Cortex of kidney (tissue), 1 donor: ENCODE results near the gene APOM.

Experiments
- DNase-seq: peaks from one replicate; lab custom pipeline; 2025; lab: John Stamatoyannopoulos, UW

APOM gene

DNA sequence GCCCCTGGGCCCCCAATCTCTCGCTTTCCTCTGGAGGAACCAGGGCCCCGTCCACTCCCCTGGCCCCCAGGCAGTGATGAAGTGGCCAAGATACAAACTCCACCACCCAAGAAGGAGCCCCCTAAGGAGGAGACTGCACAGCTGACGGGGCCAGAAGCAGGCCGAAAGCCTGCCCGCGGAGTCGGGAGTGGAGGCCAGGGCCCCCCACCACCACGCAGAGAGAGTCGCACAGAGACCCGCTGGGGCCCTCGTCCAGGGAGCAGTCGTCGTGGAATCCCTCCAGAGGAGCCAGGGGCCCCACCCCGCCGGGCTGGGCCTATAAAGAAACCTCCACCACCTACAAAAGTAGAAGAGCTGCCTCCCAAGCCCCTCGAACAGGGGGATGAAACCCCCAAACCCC lies 24.5 kb upstream of the APOM start:
- DNase-seq, result no peak

DNA sequence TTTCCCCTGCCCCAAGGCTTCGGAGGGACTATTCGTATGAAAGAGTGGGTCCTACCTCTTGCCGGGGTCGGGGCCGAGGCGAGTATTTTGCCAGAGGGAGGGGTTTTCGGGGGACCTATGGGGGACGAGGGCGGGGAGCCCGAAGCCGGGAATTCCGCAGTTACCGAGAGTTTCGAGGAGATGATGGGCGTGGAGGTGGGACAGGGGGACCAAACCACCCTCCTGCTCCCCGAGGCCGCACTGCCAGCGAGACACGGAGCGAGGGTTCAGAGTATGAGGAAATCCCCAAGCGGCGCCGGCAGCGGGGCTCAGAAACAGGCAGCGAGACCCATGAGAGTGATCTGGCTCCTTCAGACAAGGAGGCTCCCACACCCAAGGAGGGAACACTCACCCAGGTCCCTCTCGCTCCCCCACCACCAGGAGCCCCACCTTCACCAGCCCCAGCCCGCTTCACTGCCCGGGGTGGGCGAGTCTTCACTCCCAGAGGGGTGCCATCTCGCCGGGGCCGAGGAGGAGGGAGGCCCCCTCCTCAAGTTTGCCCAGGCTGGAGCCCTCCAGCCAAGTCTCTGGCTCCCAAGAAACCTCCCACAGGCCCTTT lies 23.9 kb upstream of the APOM start:
- DNase-seq, result no peak

DNA sequence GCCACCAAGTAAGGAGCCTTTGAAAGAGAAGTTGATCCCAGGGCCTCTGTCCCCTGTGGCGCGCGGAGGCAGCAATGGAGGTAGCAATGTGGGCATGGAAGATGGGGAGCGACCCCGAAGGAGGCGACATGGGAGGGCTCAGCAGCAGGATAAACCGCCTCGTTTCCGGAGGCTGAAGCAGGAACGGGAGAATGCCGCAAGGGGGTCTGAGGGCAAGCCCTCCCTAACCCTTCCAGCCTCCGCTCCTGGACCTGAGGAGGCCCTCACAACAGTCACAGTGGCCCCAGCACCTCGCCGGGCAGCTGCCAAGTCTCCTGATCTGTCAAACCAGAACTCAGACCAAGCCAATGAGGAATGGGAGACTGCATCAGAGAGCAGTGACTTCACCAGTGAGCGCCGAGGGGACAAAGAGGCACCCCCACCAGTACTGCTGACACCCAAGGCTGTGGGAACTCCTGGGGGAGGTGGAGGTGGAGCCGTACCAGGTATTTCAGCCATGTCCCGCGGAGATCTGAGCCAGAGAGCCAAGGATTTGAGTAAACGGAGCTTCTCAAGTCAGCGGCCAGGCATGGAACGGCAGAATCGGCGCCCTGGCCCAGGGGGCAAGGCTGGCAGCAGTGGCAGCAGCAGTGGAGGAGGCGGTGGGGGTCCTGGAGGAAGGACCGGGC lies 23.3 kb upstream of the APOM start:
- no peak for DNase-seq

DNA sequence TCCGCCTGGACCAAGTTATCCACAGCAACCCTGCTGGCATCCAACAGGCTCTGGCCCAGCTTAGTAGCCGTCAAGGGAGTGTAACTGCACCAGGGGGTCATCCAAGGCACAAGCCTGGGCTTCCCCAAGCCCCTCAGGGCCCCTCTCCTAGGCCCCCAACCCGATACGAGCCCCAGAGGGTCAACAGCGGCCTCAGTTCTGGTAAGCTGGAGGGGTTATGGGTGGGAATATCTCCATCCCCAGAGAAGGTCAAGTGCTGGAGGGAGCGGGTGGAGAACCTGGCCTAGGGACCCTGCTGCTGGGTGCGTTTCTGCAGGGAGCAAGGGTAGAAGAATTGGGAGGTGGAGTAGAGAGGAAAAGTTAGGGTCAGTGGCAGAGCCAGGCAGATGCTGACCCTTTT lies 22.2 kb upstream of the APOM start:
- no peak for DNase-seq

DNA sequence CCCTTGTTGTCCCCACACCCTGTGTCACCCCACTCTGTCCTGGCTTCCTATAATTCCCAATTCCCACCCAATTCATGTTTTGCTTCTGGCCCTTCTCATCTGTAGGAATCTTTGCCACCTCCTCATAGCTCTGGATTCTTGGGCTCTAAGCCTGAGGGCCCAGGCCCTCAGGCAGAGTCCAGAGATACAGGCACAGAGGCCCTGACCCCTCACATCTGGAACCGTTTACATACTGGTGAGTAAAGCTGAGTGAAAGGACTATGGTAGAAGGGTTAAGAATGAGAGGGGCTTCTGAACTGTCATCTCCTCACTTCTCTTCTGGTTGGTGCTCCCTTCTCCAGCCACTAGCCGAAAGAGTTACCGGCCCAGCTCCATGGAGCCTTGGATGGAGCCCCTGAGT lies 21.6 kb upstream of the APOM start:
- no peak for DNase-seq

DNA sequence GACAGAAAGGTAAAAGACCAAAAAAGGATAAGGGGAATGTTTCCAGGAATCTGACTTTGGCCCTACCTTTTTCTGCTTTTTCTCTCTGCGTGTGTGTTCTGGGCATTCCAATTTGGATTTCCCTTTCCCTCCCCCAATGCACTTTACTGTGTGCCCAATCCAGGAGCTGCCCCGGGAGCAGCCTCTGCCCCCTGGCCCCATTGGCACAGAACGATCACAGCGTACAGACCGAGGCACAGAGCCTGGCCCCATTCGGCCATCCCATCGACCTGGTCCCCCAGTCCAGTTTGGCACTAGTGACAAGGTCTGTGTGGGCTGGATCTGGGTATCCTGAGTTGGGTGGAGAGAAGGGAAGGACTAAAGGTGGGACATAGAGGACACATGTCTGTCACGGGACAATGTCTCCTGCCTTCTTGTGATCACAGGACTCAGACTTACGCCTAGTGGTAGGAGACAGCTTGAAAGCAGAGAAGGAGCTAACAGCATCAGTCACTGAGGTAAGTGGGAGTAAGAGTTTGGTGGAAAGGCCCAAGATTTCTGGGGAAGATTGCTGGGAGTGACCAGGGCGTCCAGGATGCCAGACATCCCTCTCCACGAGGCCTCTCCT lies 20.6 kb upstream of the APOM start:
- no peak for DNase-seq

DNA sequence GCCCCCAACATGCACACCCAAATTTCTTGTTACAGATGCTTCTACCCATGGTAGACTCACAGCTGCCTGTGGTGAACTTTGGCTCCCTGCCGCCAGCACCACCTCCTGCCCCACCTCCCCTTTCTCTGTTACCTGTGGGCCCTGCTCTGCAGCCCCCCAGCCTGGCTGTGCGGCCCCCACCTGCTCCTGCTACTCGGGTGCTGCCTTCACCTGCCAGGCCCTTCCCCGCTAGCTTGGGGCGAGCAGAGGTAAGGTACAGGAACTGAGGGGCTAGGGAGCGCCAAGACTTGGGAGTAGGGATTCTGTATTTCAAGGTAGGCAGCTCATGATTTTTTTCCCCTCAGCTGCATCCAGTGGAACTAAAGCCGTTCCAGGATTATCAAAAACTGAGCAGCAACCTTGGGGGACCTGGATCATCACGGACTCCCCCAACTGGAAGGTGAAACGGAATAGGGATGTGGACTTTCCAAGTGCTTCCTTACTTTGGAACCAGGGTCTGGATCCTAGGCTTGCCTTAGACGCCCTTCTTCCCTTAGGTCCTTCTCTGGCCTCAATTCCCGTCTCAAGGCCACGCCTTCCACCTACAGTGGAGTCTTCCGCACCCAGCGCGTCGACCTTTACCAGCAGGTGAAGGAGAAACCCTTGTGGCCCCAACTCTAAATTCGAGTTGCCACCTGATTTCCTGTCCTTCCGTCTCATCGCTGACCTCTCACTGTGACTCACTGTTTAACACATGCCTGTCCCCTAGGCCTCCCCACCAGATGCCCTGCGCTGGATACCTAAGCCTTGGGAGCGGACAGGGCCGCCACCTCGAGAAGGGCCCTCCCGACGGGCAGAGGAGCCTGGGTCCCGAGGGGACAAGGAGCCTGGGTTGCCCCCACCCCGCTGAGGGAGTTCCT lies 18.7 kb upstream of the APOM start:
- no peak for DNase-seq

DNA sequence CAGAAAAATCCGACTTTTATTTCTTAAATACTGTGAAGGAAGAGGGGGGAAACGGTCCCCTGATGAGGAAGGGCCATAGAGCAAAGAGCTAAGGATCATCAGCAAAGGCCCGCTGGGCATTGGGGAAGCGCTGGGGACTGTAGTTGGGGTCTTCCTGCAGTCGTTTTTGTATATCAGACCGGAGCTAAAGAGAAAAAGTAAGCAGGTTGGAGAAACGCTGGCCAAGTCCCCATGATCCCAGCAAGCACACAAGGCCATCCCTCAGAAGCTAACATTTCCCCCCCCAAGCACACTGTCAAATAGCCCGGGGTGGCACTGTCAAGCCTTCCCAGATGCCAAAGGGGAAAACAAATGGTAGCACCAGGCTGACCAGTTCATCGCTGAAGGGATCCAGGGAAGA lies 16.7 kb upstream of the APOM start:
- DNase-seq, result no peak

DNA sequence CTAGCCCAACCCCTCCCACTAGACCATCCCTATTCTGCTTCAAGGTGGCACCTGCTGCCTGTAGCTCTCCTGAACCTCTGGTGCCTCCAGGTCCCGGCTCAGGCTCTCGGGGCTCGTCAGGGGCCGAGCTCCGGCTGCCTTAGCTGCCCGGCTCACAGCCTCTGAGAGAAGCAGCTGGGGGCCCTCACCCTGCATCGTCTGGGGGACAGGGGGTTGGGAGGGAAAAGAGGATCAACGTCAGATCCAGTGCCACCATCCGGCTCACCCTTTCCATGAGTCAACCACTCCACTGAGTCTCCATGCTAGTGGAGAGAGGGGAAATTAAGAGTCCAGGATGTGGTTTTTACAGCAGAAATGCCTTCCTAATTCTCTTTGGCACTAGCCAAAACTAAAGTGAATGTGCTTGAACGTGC lies 16.2 kb upstream of the APOM start:
- no peak for DNase-seq

DNA sequence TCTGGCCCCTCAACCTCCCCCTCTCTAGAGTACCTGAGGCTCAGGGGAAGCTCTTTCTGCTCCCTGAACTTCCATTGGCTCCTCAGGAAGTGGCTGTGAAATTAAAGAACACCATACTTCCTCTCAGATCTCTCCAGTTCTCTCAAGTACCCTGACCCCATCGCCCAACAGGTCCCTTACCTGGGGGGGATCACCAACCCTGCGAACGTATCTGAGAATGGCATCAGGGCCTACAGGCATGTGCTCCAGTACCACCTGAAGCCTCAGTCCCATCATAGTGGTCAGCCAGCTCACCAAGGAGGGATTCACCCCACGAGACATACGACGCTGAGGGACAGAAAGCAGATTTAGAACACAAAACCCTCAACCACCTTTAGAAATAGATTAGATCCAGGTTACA lies 15.1 kb upstream of the APOM start:
- DNase-seq, result no peak

DNA sequence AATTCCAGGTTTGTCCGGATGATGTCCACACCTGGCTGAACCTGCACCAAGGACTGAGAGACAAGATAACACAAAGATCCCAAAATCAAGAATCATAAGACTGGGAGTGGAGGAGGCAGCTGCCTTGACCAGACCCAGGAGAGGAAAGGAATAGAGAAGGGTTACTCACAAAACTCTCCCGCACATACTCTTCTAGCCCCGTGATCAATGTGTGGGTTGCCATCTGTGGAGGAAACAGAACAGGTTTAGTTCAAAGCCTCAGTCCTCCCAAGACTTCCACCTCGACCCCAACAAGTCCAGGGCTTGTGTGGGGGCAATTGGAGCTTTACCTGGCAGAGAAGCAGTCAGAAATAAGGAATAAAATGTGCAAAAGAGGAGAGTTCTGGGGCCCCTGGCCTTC lies 14.3 kb upstream of the APOM start:
- no peak for DNase-seq

DNA sequence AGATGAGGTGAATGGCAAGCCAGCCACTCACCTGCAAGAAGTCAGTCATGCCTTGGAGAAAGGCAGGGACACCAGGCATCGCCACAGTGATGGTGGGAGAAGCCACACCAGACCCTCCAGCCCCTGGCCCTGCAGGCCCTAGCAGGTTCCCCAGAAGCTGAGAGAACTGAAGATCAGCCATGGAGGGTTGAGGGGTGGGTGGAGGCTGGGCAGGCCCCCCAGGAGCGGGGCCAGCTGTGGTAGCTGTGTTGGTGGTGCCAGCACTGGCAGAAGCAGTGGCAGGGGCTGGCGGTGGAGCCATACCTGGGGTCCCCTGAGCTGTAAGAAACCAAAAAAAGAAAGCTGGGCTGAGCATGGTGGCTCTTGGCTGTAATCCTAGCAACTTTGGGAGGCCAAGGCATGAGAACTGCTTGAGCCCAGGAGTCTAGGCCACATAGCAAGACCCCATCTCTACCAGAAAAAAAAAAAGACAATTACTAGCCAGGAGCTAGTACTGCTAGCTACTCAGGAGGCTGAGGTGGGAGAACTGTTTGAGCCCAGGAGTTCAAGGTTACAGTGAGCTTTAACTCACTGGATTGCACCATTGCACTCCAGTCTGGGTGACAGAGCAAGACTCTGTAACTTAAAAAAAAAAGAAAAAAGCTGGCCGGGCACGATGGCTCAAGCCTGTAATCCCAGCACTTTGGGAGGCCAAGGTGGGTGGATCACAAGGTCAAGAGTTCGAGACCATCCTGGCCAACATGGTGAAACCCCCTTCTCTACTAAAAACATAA lies 12.7 kb upstream of the APOM start:
- no peak for DNase-seq

DNA sequence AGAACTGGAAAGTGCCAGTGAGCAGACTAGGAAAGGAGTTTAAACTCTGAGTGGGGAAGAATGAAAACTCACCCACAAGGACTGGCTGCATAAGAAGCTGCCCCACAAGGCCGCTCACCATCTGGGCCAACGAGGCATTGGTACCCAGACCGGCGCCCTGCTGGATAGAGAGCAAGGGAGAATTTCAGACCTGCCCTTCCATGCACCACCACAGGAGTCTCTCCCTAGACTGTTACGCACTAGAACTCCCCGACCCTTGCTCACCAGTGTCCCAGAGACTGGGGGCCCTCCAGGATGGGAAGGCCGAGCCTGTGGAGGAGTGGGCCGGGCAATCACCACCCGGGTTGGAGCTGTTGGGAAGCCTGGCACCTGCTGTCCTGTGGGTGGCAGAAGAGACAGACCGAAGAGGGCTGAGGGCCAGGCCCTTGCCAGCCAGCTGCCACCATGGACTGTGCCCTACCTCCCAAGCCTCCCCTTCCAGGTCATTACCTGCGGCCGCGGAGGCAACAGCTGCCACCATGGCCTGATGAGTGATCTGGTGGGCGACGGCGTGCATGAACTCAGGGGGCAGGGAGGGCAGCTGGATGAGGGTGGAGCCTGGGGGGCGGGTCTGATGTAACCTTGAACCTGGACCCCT lies 11.8 kb upstream of the APOM start:
- no peak for DNase-seq

DNA sequence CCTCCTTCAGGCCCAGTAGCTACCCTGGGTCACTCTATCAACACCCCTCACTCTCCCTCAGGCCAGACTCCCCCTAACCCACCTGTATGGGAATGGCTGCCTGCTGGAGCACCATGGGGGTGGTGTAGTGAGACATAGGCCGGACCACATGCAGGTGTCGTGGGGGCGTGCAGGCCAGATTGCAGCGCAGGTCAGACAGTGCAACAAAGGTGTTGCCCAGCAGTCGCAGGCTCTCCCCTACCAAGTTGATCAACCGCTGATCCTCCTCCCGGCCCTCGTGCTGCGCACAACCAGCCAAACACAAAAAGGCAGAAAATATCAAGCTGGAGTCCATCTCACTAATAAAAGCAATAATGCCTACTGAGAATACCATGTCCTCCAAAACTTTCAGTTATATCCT lies 10.4 kb upstream of the APOM start:
- no peak for DNase-seq

DNA sequence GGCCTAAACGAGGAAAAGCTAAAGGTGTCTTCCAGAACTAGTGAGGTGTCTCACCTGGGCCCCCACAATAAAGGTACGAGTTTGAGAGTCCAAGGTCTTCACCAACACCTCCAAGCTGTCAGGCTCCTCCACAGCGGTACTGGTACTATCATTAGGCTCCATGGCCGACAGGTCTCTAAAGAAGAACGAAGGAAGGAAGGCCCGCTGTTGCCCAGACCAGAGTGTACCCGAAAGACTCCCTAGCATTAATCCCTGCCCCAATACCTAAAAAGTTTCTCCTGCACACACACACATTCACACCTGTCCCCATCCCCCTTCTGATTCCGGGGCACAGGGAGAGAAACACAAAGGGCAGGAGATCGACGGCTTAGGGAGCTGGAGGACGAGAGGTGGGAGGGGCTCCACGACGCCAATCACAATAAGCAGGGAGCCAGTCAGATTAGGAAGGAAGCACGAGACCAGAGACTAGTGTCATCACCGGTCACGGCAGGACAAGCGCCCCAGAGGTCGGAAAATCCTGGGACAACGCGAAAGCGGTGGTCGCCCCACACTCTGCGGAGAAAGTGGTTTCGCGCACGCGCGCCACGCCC lies 4.0 kb upstream of the APOM start:
- DNase-seq, result no peak

DNA sequence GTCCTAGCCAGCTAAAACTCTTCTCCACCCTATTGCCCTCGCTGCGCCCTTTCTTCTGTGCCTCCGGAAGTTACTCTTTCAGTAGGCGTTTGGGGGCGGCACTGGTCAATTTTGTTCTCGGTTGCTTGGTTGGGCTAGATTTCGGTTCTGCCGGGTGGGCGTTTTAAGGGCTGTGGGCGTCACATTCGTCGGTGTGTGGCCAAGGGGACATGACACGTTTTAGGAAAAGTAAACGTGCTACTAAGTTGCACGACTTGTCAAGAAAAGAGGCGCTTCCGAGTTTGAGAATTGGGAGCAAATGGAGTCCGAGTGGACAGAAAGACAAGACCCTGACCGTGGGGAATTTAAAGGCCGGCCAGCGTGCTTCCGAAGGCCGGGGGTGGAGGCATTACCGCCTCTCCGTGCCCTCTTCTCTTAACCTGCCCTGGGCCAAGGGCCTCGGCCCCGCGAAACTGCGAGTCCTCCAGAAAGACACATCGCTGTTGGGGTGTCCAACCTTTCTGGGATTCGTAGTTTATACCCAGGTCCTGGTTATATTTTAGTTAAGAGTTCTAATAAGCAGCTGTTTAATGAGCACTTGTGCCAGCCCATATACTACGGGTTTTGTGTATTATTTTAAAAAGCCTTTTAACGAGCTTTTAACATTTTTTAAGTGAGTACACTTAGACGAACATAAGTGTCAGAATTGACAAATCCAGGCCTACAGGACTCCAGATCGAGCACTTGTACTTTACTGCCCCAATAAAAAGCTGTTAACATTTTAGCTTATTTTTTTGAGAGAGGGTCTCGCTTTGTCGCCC lies 2.6 kb upstream of the APOM start:
- no peak for DNase-seq

DNA sequence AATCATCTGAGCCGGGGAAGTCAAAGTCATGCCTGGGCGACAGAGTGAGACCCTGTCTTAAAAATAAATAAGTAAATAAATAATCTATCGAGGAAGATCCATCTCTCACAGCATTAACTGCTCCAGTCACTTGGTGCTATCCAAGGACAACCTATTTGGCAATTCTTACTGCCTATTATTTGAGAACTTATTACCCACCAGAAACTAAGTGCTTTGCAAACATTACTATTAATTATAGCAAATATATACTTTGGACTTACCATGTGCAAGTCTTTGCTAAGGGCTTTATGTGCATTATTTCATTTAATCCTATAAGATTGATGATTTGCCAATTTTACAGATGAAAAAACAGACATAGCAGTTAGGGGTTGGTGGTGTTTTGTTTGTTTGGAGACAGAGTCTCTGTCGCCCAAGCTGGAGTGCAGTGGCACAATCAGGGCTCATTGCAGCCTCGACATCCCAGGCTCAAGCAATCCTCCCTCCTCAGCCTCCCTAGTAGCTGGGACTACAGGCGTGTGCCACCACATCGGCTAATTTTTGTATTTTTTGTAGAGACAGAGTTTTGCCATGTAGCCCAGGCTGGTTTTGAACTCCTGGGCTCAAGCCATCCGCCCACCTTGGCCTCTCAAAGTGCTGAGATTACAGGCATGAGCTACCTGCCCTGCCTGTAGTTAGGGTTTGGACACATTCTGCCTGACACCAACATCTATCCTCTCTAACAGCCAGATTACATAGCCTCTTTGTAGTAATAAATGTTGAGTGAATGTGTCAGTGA lies 933 bp upstream of the APOM start:
- no peak for DNase-seq

DNA sequence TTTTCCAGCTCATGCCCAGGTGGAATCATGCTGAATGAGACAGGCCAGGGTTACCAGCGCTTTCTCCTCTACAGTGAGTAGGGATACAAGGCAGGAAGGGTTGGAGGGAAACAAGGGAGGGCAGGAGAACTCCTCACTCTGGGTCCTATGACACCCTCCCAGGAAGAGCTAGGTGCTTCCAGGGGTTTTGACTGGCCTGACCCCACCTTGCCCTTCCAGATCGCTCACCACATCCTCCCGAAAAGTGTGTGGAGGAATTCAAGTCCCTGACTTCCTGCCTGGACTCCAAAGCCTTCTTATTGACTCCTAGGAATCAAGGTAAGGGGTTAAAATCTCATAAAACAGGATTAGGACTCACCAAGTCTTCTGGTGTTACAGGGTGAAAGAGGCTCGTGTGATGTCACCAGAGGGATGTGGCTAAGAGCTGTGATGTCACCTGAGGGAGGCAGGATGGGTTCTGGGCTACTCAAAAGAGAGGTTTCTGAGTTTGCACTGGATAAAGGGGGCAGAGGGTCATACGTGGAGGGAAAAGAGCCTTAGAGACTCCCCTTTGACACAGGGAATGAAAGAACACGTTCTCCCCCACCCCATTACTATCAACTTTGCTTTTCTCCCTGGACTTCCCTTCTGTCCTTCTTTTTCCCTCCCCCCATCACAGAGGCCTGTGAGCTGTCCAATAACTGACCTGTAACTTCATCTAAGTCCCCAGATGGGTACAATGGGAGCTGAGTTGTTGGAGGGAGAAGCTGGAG lies 1.9 kb downstream of the APOM start:
- no peak for DNase-seq
